Measurements from ENCODE around the gene PTTG1IP.

PTTG1IP gene

GRCh38 chr21:44908908-44909307 lies 35.4 kb upstream of the PTTG1IP start:
- no peak for DNase-seq (ENCODE audit: low spot score)

DNA sequence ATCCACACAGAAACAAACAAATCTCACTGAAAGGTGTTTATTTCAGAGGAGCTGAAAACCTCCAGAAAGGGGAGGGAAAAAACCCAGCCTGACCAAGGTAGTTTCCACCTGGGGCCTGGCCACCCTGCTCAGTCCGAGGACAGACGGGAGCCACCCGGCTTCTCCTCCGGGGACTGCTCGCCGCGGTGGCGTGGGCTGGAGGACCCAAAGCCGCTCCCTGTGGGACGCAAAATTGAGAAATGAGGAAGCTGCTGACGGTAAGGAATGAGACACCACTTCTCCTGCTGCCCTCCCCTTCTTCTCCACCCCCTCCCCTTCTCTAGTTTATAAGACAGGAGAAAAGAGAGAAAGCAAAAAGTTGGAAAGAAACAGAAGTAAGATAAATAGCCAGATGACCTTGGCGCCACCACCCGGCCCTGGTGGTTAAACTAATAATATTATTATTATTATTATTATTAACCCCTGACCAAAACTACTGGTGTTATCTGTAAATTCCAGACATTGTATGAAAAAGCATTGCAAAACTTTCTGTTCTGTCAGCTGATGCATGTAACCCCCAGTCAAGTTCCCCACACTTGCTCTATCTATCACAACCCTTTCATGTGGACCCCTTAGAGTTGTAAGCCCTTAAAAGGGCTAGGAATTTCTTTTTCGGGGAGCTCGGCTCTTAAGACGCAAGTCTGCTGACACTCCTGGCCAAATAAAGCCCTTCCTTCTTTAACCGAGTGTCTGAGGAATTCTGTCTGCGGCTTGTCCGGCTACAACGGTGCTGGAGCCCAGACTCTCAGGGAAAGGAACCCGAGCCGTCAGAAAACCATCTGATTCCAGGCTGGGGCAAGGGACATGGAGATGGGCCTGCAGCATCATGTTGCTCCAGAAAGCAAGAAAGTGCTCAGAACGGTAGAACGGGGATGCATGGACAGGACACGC lies 34.7 kb upstream of the PTTG1IP start:
- DNase-seq (ENCODE audit: low spot score): no peak

- DNase-seq (ENCODE audit: low spot score): no peak
Measured at GRCh38 chr21:44907225-44907965, 33.9 kb upstream of the PTTG1IP start.

DNA sequence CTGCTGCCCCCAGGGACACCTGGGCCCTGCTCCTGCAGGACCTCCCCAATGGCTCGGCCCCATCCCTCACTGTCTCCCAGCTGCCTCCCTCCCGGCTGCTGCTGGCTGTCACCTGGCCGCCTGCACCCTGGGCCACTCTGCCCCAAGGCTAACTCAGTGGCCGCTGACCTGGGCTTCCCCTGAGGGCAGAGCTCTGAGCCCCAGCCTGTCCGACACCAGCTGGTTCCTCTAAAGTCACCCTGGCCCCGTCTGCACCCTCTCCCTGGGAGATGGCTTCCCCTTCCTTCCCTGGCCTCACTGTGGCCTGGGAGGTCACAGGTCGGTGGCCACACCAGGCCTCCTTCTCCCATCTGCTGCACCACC lies 32.2 kb upstream of the PTTG1IP start:
- DNase-seq (ENCODE audit: low spot score): no peak

GRCh38 chr21:44905016-44905727 lies 31.7 kb upstream of the PTTG1IP start:
- no peak for DNase-seq (ENCODE audit: low spot score)

DNA sequence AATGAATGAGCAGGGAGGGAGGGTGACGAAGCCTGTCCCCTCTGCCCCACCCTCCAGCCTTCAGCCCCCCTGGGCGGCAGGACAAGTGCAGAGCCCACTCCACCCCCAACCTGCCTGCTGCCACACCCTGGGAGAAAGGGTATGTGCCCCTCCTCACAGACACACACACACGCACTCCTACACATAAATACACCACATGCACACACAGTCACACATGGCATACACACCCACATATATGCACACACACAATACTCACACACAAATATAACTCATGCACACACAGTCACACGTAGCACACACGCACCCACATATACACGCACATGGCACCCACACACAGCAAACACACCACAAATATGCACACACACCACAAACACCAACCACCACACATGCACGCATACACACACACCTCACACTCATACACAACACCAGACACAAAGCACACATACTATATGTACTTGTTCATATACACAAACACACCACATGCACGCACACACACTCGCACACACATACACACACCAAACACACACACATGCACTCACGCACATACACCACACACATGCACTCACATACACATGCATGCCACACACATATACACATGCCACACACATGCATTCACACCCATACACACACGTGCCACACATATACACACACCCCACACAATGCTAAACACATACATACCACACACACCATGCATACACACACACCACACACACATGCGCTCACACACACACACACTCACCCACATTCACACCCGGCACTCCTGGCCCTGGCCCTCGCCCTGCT lies 30.8 kb upstream of the PTTG1IP start:
- DNase-seq (ENCODE audit: low spot score): no peak

- DNase-seq (ENCODE audit: low spot score): no peak
Measured at GRCh38 chr21:44903689-44904088, 30.2 kb upstream of the PTTG1IP start.

DNA sequence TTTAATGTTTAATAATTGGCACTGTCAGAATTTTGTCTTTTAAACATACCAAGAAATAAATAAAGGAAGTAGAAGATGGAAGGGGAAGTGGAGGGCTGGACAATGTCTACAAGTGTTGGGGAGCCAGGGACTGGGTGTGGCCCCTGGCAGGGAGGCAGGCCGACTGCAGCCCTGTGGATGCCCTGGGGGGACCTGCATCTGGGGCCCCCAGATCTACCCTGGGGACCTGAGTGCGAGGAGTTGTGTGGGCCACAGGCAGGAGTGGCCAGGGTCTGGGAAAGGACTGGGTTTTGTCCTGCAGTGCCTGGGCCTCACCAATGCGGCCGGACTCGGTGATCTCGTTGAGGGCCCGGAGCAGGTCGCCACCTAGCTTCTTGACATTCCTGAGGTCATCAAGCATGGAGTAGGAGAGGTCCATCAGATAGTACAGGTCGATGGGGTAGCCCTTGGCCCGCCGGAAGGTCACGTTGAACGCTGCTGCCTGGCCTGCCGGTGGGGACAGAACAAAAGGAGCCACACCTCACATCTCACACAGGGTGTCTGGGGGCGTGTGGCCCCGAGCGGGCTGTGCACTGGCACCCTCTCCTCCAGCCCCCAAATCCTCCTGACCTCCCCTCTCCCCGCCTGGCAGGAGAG lies 29.7 kb upstream of the PTTG1IP start:
- DNase-seq (ENCODE audit: low spot score): no peak

DNA sequence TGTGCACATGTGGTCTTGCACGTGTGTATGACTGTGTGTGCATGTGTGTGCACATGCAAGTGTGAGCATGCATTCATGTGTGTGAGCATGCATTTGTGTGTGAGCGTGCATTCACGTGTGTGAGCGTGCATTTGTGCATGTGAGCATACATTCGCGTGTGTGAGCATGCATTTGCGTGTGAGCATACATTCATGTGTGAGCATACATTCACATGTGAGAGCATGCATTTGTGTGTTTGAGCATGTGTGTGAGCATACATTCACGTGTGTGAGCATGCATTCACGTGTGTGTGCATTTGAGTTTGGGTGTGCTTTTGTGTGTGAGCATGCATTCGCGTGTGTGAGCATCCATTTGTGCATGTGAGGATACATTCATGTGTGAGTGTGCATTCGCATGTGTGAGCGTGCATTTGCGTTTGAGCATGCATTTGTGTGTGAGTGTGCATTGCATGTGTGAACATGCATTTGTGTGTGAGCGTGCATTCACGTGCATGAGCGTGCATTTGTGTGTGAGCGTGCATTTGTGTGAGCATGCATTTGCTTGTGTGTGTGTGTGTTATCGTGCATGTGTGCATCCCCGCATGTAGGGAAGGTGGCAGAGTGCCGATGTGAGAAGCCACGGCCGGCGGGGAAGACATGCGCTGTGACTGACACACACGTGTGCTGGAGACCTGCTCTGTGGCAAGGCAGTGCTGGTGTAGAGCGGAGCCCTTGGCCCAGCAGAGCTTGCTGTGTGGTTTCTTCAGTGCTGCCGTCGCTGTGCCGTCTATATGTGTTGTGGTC lies 29.0 kb upstream of the PTTG1IP start:
- DNase-seq (ENCODE audit: low spot score): no peak

GRCh38 chr21:44901391-44902074 lies 28.0 kb upstream of the PTTG1IP start:
- no peak for DNase-seq (ENCODE audit: low spot score)

- DNase-seq (ENCODE audit: low spot score): no peak
Measured at GRCh38 chr21:44900559-44901251, 27.2 kb upstream of the PTTG1IP start.

DNA sequence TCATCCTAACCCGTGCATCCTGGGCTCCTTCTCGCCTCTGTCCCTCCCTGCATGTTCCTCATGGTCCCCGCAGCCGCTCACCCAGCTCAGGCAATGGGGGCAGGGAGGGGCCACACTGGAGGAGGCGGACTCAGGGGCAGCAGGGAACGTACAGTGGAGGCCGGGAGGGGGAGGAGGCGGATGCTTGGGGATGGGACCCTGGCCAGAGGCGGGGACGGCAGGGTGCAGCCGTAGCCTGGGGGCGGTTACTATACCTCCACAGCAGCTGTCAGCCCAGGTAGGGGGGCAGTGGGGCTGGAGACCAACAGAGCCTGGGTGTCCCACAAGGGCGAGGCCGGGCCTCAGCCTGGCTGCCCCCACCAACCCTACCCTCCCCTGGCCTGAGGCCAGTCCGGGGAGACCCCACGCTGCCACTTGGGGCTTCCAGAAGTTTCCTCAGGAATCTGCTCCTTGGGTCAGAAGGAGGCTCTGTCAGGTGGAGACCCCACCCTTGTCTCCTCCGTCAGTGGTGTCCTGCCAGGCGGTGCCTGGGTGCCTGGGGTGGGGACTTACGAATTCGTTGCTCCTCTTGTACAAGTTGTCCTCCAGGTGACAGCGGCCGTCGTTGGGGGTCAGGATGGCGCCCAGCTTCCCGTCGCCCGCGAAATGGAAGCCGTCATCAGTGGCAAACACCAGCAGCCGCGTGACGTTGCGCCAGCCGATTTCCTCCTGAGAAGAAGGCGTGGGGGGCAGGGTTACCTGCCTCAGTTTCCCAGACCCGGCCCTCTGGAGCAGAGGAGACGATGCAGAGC lies 26.5 kb upstream of the PTTG1IP start:
- DNase-seq (ENCODE audit: low spot score): no peak

- no peak for DNase-seq (ENCODE audit: low spot score)
Measured at GRCh38 chr21:44898851-44899767, 25.6 kb upstream of the PTTG1IP start.

DNA sequence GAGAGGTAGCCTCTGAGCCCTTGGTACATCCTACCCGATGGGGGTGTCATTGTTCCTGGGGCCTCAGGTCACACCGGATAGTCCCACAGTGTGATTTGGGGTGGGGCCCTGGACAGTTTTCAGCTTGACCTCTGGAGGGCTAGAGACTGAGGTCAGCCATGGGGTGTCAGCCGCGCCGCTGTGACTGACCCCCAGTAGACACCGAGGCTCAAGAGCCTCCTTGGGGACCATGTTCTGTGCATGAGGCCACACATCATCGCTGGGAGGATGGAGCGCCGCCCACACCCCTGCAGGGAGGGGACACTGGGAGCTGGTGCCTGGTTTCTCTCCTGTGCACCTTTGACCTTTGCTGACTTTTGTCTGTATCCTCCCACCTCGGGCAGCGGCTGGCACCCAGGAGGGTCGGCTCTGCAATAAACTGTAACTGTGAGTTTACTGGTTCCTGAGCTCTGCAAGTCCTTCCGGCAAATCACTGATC lies 24.6 kb upstream of the PTTG1IP start:
- DNase-seq (ENCODE audit: low spot score): no peak

GRCh38 chr21:44897326-44898010 lies 24.0 kb upstream of the PTTG1IP start:
- DNase-seq (ENCODE audit: low spot score): no peak

DNA sequence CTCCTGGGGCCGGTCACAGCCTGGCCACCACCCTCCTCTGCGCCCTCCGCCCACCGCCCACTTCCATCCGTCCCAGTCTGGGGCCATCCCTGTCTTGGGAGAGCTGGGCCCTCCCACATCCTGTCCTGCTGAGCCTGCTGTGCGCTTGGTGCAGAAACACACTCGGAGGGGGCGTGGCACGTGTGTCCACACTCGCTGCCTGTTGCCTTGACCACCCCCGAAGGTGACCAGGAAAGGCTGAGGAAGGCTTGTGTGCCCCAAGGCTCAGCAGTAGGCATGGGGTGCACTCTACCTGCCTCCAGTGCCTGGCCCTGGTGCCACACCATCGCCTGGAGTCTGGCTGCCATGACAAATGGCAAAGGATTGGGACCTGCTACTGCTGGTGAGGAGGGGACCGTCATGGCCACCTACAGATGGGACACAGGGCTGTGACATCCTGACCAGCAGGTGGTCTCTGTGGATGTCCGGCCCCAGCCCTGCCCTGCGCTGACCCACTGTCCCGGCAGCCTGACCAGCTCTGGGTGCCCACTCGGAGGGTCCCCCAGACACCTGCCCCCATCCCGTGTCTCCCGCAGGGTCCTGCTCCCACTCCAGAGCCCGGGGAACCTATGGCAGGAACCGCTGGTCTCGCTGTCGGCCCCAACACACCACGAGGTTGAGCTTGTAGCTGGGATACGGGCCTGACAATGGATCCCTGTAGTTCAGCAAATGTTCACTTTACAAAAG lies 23.2 kb upstream of the PTTG1IP start:
- DNase-seq (ENCODE audit: low spot score): no peak
